OCI-LY1 (cell line): ENCODE measurements around the gene TBRG4.

Experiments
- CTCF ChIP-seq: fragments of 200-600 bp; sonication (generic), shearing (Covaris generic); IDR thresholded peaks from 2 replicates; pipeline ENCODE4 v1.5.1; 2017; ENCODE audit warnings: mild to moderate bottlenecking, antibody characterized with exemption, low read length, moderate library complexity, mixed read lengths
- EZH2 ChIP-seq: fragments of 200-600 bp; sonication (generic), shearing (Covaris generic); IDR thresholded peaks from 2 replicates; pipeline ENCODE4 v1.8.0; 2017; ENCODE audit warnings: borderline replicate concordance, mixed run types, mild to moderate bottlenecking, antibody characterized with exemption, low read length, moderate library complexity, mixed read lengths

GRCh38 chr7:45106820-45107219 is 4.7 kb downstream of the TBRG4 start:
- TF ChIP-seq CTCF, result no peak
- TF ChIP-seq EZH2, result no peak
